HCT116 (cell line): ENCODE measurements around the gene APEX2.

Source experiments
- CEBPB ChIP-seq: IDR thresholded peaks from 2 replicates; pipeline ENCODE4 v1.6.1; 2012; ENCODE audit warnings: low read depth
- EGR1 ChIP-seq: IDR thresholded peaks from 2 replicates; pipeline ENCODE4 v1.6.1; 2012; ENCODE audit warnings: low read depth
- ELF1 ChIP-seq: IDR thresholded peaks from 2 replicates; pipeline ENCODE4 v1.6.1; 2012; ENCODE audit warnings: low read depth, borderline replicate concordance
- EZH2 ChIP-seq: fragments of 200-600 bp; sonication (generic); IDR thresholded peaks from 2 replicates; pipeline ENCODE4 v1.6.1; 2017; ENCODE audit warnings: antibody characterized with exemption, mixed run types
- JUND ChIP-seq: IDR thresholded peaks from 2 replicates; pipeline ENCODE4 v1.6.1; 2012
- POLR2A ChIP-seq: IDR thresholded peaks from 2 replicates; pipeline ENCODE4 v1.7.0; 2011; ENCODE audit warnings: borderline replicate concordance; ENCODE audit not compliant: insufficient read depth, insufficient read length; ENCODE audit errors: extremely low read depth
- POLR2AphosphoS5 ChIP-seq: IDR thresholded peaks from 2 replicates; pipeline ENCODE4 v1.6.1; 2011; ENCODE audit warnings: mild to moderate bottlenecking, low read depth, low read length, moderate library complexity
- RAD21 ChIP-seq: IDR thresholded peaks from 2 replicates; pipeline ENCODE4 v1.6.1; 2012; ENCODE audit warnings: low read depth, mild to moderate bottlenecking
- SIN3A ChIP-seq: IDR thresholded peaks from 2 replicates; pipeline ENCODE4 v1.6.1; 2012; ENCODE audit warnings: low read depth
- TF ChIP-seq, protein P1 (sequence below), 3 experiments: fragments of 200-600 bp in 1 of 3; sonication (generic) in 1 of 3; IDR thresholded peaks in 2 of 3; conservative IDR thresholded peaks in 1 of 3; 2 replicates each; pipeline ENCODE4 v1.5.1; 2012 to 2017; ENCODE audit warnings: low read depth in 2 of 3, low read length in 2 of 3, antibody characterized with exemption in 1 of 3, borderline replicate concordance in 1 of 3, control low read depth in 1 of 3, mild to moderate bottlenecking in 1 of 3, mixed read lengths in 1 of 3, mixed run types in 1 of 3, moderate library complexity in 1 of 3; ENCODE audit not compliant: insufficient read depth in 1 of 3

- TF ChIP-seq ELF1: no peak
- no peak for TF ChIP-seq CEBPB
- TF ChIP-seq, protein P1, sequence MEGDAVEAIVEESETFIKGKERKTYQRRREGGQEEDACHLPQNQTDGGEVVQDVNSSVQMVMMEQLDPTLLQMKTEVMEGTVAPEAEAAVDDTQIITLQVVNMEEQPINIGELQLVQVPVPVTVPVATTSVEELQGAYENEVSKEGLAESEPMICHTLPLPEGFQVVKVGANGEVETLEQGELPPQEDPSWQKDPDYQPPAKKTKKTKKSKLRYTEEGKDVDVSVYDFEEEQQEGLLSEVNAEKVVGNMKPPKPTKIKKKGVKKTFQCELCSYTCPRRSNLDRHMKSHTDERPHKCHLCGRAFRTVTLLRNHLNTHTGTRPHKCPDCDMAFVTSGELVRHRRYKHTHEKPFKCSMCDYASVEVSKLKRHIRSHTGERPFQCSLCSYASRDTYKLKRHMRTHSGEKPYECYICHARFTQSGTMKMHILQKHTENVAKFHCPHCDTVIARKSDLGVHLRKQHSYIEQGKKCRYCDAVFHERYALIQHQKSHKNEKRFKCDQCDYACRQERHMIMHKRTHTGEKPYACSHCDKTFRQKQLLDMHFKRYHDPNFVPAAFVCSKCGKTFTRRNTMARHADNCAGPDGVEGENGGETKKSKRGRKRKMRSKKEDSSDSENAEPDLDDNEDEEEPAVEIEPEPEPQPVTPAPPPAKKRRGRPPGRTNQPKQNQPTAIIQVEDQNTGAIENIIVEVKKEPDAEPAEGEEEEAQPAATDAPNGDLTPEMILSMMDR (IDR thresholded peaks at IDR 0.05 in 2 of 3, conservative IDR thresholded peaks at IDR 0.05 in 1 of 3; ENCODE audit: borderline replicate concordance in 1 of 3, insufficient read depth in 1 of 3, low read depth in 2 of 3, low read length in 2 of 3): no peak
- TF ChIP-seq POLR2A: no peak
- TF ChIP-seq POLR2AphosphoS5: no peak
- TF ChIP-seq EZH2: no peak
- no peak for TF ChIP-seq RAD21
- TF ChIP-seq JUND: no peak
- no peak for TF ChIP-seq SIN3A
- TF ChIP-seq EGR1: no peak
Measured at GRCh38 chrX:55007656-55008055, 7.5 kb downstream of the APEX2 start.
